Mucosa of rectum (tissue), 2 donors: ENCODE data around the gene ZBTB32.

Experiments
- H3K27ac ChIP-seq, 2 donors: one replicate each; pipeline ENCODE4 v1.7.0; 2013; ENCODE audit warnings: inconsistent platforms in 2 of 2, low read depth in 2 of 2, low read length in 2 of 2
- H3K27me3 ChIP-seq, 2 donors: one replicate each; pipeline ENCODE4 v1.7.0; 2013; ENCODE audit warnings: low read length in 2 of 2; ENCODE audit not compliant: control insufficient read depth in 2 of 2, insufficient read depth in 2 of 2
- H3K36me3 ChIP-seq, 2 donors: one replicate each; pipeline ENCODE4 v1.7.0; 2013; ENCODE audit warnings: low read length in 2 of 2; ENCODE audit not compliant: control insufficient read depth in 2 of 2, insufficient read depth in 2 of 2
- H3K4me1 ChIP-seq, 2 donors: one replicate each; pipeline ENCODE4 v1.7.0; 2013; ENCODE audit warnings: low read length in 2 of 2, mild to moderate bottlenecking in 1 of 2; ENCODE audit not compliant: control insufficient read depth in 2 of 2, insufficient read depth in 2 of 2
- H3K4me3 ChIP-seq, 2 donors: one replicate each; pipeline ENCODE4 v1.7.0; 2013; ENCODE audit warnings: low read length in 2 of 2
- H3K9ac ChIP-seq, 2 donors: one replicate each; pipeline ENCODE4 v1.7.0; 2013; ENCODE audit warnings: low read length in 2 of 2, low read depth in 1 of 2, mild to moderate bottlenecking in 1 of 2
- H3K9me3 ChIP-seq, 2 donors: one replicate each; pipeline ENCODE4 v1.7.0; 2013; ENCODE audit warnings: low read length in 2 of 2; ENCODE audit not compliant: control insufficient read depth in 2 of 2
- donor health status: healthy.
- donor health status: Normal muscosa, but diverticular disease.

ZBTB32 gene

GRCh38 chr19:35727956-35728706, 23.8 kb downstream of the ZBTB32 start:
- H3K9ac ChIP-seq = no peak overlapping the region
- no peaks in the 10 kb centered on the region for H3K4me1 ChIP-seq
- H3K27ac ChIP-seq = no peak overlapping the region
- H3K36me3 ChIP-seq = peaks cover 87 to 89% of the 10 kb centered on the region in 2 donors
- no peaks in the 10 kb centered on the region for H3K9me3 ChIP-seq
- no peaks in the 10 kb centered on the region for H3K27me3 ChIP-seq
- H3K4me3 ChIP-seq = no peak overlapping the region

GRCh38 chr19:35729021-35729420, 24.7 kb downstream of the ZBTB32 start:
- Histone ChIP-seq H3K4me1 (no peaks in the 10 kb centered on the region), H3K27me3 (no peaks in the 10 kb centered on the region), H3K9me3 (no peaks in the 10 kb centered on the region), H3K4me3 (no peak overlapping the region), H3K27ac (no peak overlapping the region), H3K36me3 (peaks cover 83% of the 10 kb centered on the region in 2 donors), H3K9ac (no peak overlapping the region)

GRCh38 chr19:35729763-35730162, 25.4 kb downstream of the ZBTB32 start:
- no peaks in the 10 kb centered on the region for H3K27me3 ChIP-seq
- peaks cover 81 to 82% of the 10 kb centered on the region in 2 donors for H3K36me3 ChIP-seq
- H3K9me3 ChIP-seq = no peaks in the 10 kb centered on the region
- no peaks in the 10 kb centered on the region for H3K4me1 ChIP-seq
- H3K9ac ChIP-seq = no peak overlapping the region
- no peak overlapping the region for H3K4me3 ChIP-seq
- H3K27ac ChIP-seq = no peak overlapping the region

- H3K9me3 ChIP-seq = no peaks in the 10 kb centered on the region
- H3K36me3 ChIP-seq = peaks cover 79 to 81% of the 10 kb centered on the region in 2 donors
- no peak overlapping the region for H3K9ac ChIP-seq
- H3K27me3 ChIP-seq = no peaks in the 10 kb centered on the region
- no peaks in the 10 kb centered on the region for H3K4me1 ChIP-seq
- no peak overlapping the region for H3K4me3 ChIP-seq
- no peak overlapping the region for H3K27ac ChIP-seq
These were observed 26.0 kb downstream of the ZBTB32 start for GRCh38 chr19:35730326-35730725.

- no peaks in the 10 kb centered on the region for H3K27me3 ChIP-seq
- H3K27ac ChIP-seq = no peak overlapping the region
- peaks cover 74 to 75% of the 10 kb centered on the region in 2 donors for H3K36me3 ChIP-seq
- H3K9me3 ChIP-seq = no peaks in the 10 kb centered on the region
- no peak overlapping the region for H3K9ac ChIP-seq
- no peaks in the 10 kb centered on the region for H3K4me1 ChIP-seq
- H3K4me3 ChIP-seq = no peak overlapping the region
These were observed 27.0 kb downstream of the ZBTB32 start for GRCh38 chr19:35731353-35731752.

GRCh38 chr19:35731779-35732405, 27.5 kb downstream of the ZBTB32 start:
- H3K4me3 ChIP-seq = no peak overlapping the region
- H3K4me1 ChIP-seq = no peaks in the 10 kb centered on the region
- H3K27me3 ChIP-seq = no peaks in the 10 kb centered on the region
- no peak overlapping the region for H3K9ac ChIP-seq
- H3K27ac ChIP-seq = no peak overlapping the region
- H3K9me3 ChIP-seq = no peaks in the 10 kb centered on the region
- H3K36me3 ChIP-seq = peaks cover 71 to 77% of the 10 kb centered on the region in 2 donors

GRCh38 chr19:35732540-35733179, 28.3 kb downstream of the ZBTB32 start:
- H3K4me3 ChIP-seq = no peak overlapping the region
- no peak overlapping the region for H3K27ac ChIP-seq
- no peaks in the 10 kb centered on the region for H3K4me1 ChIP-seq
- H3K9me3 ChIP-seq = no peaks in the 10 kb centered on the region
- H3K9ac ChIP-seq = no peak overlapping the region
- H3K36me3 ChIP-seq = peaks cover 66 to 72% of the 10 kb centered on the region in 2 donors
- no peaks in the 10 kb centered on the region for H3K27me3 ChIP-seq

GRCh38 chr19:35733180-35734125, 29.1 kb downstream of the ZBTB32 start:
- Histone ChIP-seq H3K36me3 (peaks cover 65 to 73% of the 10 kb centered on the region in 2 donors), H3K4me1 (no peaks in the 10 kb centered on the region), H3K27me3 (no peaks in the 10 kb centered on the region), H3K9me3 (no peaks in the 10 kb centered on the region), H3K9ac (no peak overlapping the region), H3K27ac (no peak overlapping the region), H3K4me3 (no peak overlapping the region)

- Histone ChIP-seq H3K9ac (no peak overlapping the region), H3K27me3 (no peaks in the 10 kb centered on the region), H3K4me1 (no peaks in the 10 kb centered on the region), H3K27ac (no peak overlapping the region), H3K4me3 (no peak overlapping the region), H3K36me3 (peaks cover 59 to 73% of the 10 kb centered on the region in 2 donors), H3K9me3 (no peaks in the 10 kb centered on the region)
These were observed 29.9 kb downstream of the ZBTB32 start for GRCh38 chr19:35734273-35734672.
